RWPE1 (cell line): ENCODE results near the gene GPRASP2.
"Not testable (repeated sequence)": the region's sequence is repeated elsewhere in the genome, so short reads cannot be mapped to it uniquely, and the experiment has no call there.

Source experiments
- CTCF ChIA-PET: fragments of 350-600 bp; sonication (Branson Sonifier 250); formaldehyde crosslinking; extraction: SDS; loops from one replicate; lab custom pipeline; 2021; lab: Yijun Ruan, JAX
- POLR2A ChIA-PET: fragments of 400-600 bp; formaldehyde crosslinking; extraction: SDS; loops from one replicate; lab custom pipeline; 2020; ENCODE audit warnings: antibody characterized with exemption; ENCODE audit not compliant: low non-redundant PET; lab: Yijun Ruan, JAX
- DNase-seq: peaks from one replicate; pipeline ENCODE4 v3.0.0; 2012; ENCODE audit warnings: low spot score
- H3K27ac ChIP-seq: fragments of 450-650 bp; 2 replicates; pipeline ENCODE4 v1.5.1; 2017
- CTCF ChIP-seq: fragments of 450-650 bp; conservative IDR thresholded peaks from 2 replicates; pipeline ENCODE4 v1.5.1; 2017; ENCODE audit warnings: low read depth, mild to moderate bottlenecking

The GPRASP2 gene

DNA sequence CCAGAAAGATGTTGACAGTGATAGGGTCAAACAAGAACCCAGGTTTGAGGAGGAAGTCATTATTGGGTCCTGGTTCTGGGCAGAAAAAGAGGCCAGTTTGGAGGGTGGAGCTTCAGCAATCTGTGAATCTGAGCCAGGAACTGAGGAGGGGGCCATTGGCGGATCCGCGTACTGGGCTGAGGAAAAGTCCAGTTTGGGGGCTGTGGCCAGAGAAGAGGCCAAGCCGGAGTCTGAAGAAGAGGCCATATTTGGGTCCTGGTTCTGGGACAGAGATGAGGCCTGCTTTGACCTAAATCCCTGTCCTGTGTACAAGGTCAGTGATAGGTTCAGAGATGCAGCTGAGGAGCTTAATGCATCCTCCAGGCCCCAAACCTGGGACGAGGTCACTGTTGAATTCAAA is 3.7 kb downstream of the GPRASP2 start:
- ChIA-PET CTCF (no interaction called here), POLR2A (no interaction called here)
- TF ChIP-seq CTCF, result no peak
- H3K27ac ChIP-seq, result no peak overlapping the region
- DNase-seq, result no peak

GRCh38 chrX:102720237-102721168 is 8.3 kb downstream of the GPRASP2 start, which contains the start of gene GPRASP3:
GPRASP3 (plus strand) TSS chrX:102720743; CDS start chrX:102748996, 28,253 bp downstream.
- TF ChIP-seq CTCF, result no peak
- POLR2A ChIA-PET, result no interaction called here
- CTCF ChIA-PET, result no interaction called here
- DNase-seq, result peak; percentile 62
- H3K27ac ChIP-seq, result no peak within 1 kb of the TSS

GRCh38 chrX:102721169-102721506 is 8.9 kb downstream of the GPRASP2 start:
- POLR2A ChIA-PET, DNase-seq, CTCF ChIA-PET, H3K27ac ChIP-seq: not testable (repeated sequence)

DNA sequence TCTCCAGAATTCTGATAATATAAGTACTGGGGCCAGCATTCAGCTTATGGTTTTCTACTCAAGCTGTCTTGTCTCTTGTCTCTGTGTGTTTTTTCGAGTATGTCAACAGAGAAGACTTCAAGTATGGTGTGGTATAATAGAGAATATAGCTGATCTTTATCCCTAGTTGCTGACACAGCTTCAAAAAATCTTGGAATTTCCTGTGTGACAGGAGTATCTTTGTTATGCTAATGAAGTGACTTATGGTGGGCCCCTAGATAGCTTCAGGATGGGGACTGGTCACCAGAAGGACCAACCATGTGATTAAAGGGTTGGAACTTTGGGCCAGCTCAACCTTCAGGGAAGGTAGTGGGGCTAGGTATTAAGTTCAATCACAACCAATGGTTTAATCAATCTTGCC is 11.2 kb downstream of the GPRASP2 start:
- no peak overlapping the region for H3K27ac ChIP-seq
- no peak for DNase-seq
- CTCF ChIA-PET, result no interaction called here
- POLR2A ChIA-PET, result interaction anchor here (0.6 kb wide), 1 partner anchor 169 kb away, joined by 3 read pairs; no protein-coding TSS in a partner anchor
- TF ChIP-seq CTCF, result no peak

- no peak for DNase-seq
- ChIA-PET POLR2A (no interaction called here), CTCF (interaction anchor here (0.6 kb wide), 1 partner anchor 25 kb away, joined by 3 read pairs; no protein-coding TSS in a partner anchor)
- no peak overlapping the region for H3K27ac ChIP-seq
- TF ChIP-seq CTCF, result no peak
Observed at GRCh38 chrX:102727761-102728160, 15.5 kb downstream of the GPRASP2 start.

- TF ChIP-seq CTCF, result no peak
- CTCF ChIA-PET, result no interaction called here
- no peak for DNase-seq
- POLR2A ChIA-PET, result no interaction called here
- H3K27ac ChIP-seq, result no peak overlapping the region
Observed at GRCh38 chrX:102728646-102729045, 16.4 kb downstream of the GPRASP2 start.

DNA sequence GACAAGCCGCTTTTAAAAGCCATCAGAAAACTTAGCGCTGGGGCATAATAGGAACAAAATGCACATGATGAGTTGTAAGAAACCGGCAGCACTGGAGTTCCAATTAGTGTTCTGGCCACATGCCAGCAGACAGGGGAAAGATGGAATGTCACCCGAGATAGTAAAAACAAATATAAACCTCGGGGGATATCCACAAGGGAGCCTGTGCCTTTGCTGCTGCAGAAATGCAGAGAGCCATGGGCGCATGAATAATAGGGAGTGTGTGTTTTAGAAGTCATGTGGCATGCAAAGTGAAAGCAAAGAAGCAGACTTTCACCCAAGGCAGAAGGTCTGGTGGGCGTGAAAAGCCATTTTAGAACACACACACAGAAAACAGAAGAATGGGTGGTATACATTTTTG is 27.4 kb downstream of the GPRASP2 start:
- no peak for DNase-seq
- CTCF ChIA-PET, result no interaction called here
- no peak for TF ChIP-seq CTCF
- no peak overlapping the region for H3K27ac ChIP-seq
- POLR2A ChIA-PET, result no interaction called here
